Keratinocyte (primary cell): ENCODE data around the gene MAP3K2. TPM values are rescaled to one million over a fixed set of nuclear protein-coding genes. Genes with fewer than 3 reads are reported as not detected.

Experiments used
- DNase-seq: peaks from one replicate; pipeline ENCODE4 v3.0.0-alpha.2; 2011; ENCODE audit warnings: low read depth, missing footprints, low spot score
- FAIRE-seq: peaks from 2 replicates; lab custom pipeline; 2011; peaks lifted over from hg19 to GRCh38; lab: Jason Lieb, UNC
- H2AFZ ChIP-seq: 2 replicates; pipeline ENCODE4 v1.6.0; 2012; ENCODE audit warnings: low read length, control low read depth, inconsistent platforms; ENCODE audit not compliant: control insufficient read depth
- H3K27ac ChIP-seq: 2 replicates; pipeline ENCODE4 v1.5.1; 2011; ENCODE audit warnings: low read length; ENCODE audit not compliant: control insufficient read depth, insufficient read depth
- H3K27me3 ChIP-seq: 3 replicates; pipeline ENCODE4 v1.6.0; 2011; ENCODE audit warnings: low read length; ENCODE audit not compliant: control insufficient read depth, insufficient read depth; ENCODE audit errors: extremely low read depth
- H3K36me3 ChIP-seq, 2 experiments: 2 replicates in 1 of 2; 3 replicates in 1 of 2; pipeline ENCODE4 v1.5.1; 2011; ENCODE audit warnings: low read length in 2 of 2, mild to moderate bottlenecking in 1 of 2; ENCODE audit not compliant: control insufficient read depth in 2 of 2, insufficient read depth in 2 of 2; ENCODE audit errors: extremely low read depth in 1 of 2
- H3K4me1 ChIP-seq: 3 replicates; pipeline ENCODE4 v1.5.1; 2011; ENCODE audit warnings: low read length; ENCODE audit not compliant: control insufficient read depth, insufficient read depth; ENCODE audit errors: extremely low read depth
- H3K4me2 ChIP-seq: 3 replicates; pipeline ENCODE4 v1.6.0; 2011; ENCODE audit warnings: low read depth, low read length; ENCODE audit not compliant: control insufficient read depth, insufficient read depth; ENCODE audit errors: extremely low read depth
- H3K4me3 ChIP-seq, 3 experiments: fragments of 200-600 bp in 1 of 3; sonication (generic) in 1 of 3; 2 replicates in 2 of 3; 3 replicates in 1 of 3; pipeline ENCODE4 v1.5.1; 2011 to 2016; ENCODE audit warnings: low read length in 3 of 3, mild to moderate bottlenecking in 3 of 3, control low read depth in 2 of 3, inconsistent platforms in 1 of 3, low read depth in 1 of 3, mixed read lengths in 1 of 3, mixed run types in 1 of 3, moderate library complexity in 1 of 3; ENCODE audit not compliant: control insufficient read depth in 2 of 3, insufficient read depth in 2 of 3; ENCODE audit errors: extremely low read depth in 1 of 3
- H3K79me2 ChIP-seq: 2 replicates; pipeline ENCODE4 v1.6.0; 2012; ENCODE audit warnings: low read length; ENCODE audit not compliant: control insufficient read depth, insufficient read depth
- H3K9ac ChIP-seq: 3 replicates; pipeline ENCODE4 v1.6.0; 2011; ENCODE audit warnings: low read length; ENCODE audit not compliant: control insufficient read depth, insufficient read depth; ENCODE audit errors: extremely low read depth
- H3K9me1 ChIP-seq: 3 replicates; pipeline ENCODE4 v1.6.0; 2011; ENCODE audit warnings: low read length; ENCODE audit not compliant: control insufficient read depth, insufficient read depth; ENCODE audit errors: extremely low read depth
- H3K9me3 ChIP-seq: 2 replicates; pipeline ENCODE4 v1.5.1; 2012; ENCODE audit warnings: low read depth, low read length; ENCODE audit not compliant: control insufficient read depth
- H4K20me1 ChIP-seq: 3 replicates; pipeline ENCODE4 v1.6.0; 2011; ENCODE audit warnings: low read length; ENCODE audit not compliant: control insufficient read depth, insufficient read depth; ENCODE audit errors: extremely low read depth
- EZH2 ChIP-seq: IDR thresholded peaks from one replicate; pipeline ENCODE4 v1.6.1; 2012; ENCODE audit warnings: inconsistent platforms, mild to moderate bottlenecking, low read length, moderate library complexity
- dilution Hi-C: fragments of 300-500 bp; cut with MboI; formaldehyde crosslinking; loops from one replicate; pipeline ENCODE4 v1.7.0; 2020; ENCODE audit warnings: low sequenced_read_pairs; ENCODE audit not compliant: extremely low pct_ligation_motif_present
- polyA plus RNA-seq, 5 experiments: library from polyadenylated mRNA; depleted of rRNA in 3 of 5; stranded (reverse) in 3 of 5; stranded (forward) in 1 of 5; unstranded in 1 of 5; fragments of >200 nt; gene quantifications; 1 replicate in 1 of 5; 2 replicates in 3 of 5; 3 replicates in 1 of 5; pipeline versions ENCODE4 v1.2.1 to v1.2.3, GENCODE V29; 2011 to 2012; ENCODE audit warnings: missing spikeins in 2 of 5, low read depth in 1 of 5, low replicate concordance in 1 of 5
- TF ChIP-seq, protein P1 (sequence below), 3 experiments: IDR thresholded peaks in 1 of 3; conservative IDR thresholded peaks in 1 of 3; optimal IDR thresholded peaks in 1 of 3; 2 replicates in 2 of 3; 3 replicates in 1 of 3; pipeline versions ENCODE3 to v1.5.1; 2011; ENCODE audit warnings: low read length in 3 of 3, mild to moderate bottlenecking in 3 of 3, moderate library complexity in 2 of 3, control low read depth in 1 of 3, inconsistent platforms in 1 of 3; ENCODE audit not compliant: insufficient read depth in 2 of 3; ENCODE audit errors: extremely low read depth in 1 of 3

Gene MAP3K2
- polyA plus RNA-seq, 1 donor (not counting 4 experiments of a cell fraction or from before 2014, with no cell fraction given) = 11.9 TPM

DNA sequence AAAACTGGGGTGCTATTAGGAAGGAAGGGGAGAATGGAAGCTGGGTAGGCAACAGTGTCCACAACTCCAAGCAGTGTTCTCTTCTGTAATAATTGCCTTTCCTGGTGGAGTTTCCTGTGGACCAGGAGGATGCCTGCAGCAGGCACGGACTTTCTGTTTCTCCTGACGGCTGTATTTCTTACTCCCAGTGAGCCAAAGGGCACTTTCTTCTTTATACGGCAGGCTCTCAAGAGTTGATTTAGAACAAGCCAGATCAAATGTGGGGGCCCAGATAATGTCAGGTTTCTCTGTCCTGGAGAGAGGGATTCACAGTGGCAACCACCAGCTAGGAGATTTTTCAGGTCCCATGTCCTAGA, 17.5 kb upstream of the MAP3K2 start:
- no peak for FAIRE-seq
- H4K20me1 ChIP-seq = no peaks in the 10 kb centered on the region
- no peaks in the 10 kb centered on the region for H3K9me3 ChIP-seq
- TF ChIP-seq, protein P1, sequence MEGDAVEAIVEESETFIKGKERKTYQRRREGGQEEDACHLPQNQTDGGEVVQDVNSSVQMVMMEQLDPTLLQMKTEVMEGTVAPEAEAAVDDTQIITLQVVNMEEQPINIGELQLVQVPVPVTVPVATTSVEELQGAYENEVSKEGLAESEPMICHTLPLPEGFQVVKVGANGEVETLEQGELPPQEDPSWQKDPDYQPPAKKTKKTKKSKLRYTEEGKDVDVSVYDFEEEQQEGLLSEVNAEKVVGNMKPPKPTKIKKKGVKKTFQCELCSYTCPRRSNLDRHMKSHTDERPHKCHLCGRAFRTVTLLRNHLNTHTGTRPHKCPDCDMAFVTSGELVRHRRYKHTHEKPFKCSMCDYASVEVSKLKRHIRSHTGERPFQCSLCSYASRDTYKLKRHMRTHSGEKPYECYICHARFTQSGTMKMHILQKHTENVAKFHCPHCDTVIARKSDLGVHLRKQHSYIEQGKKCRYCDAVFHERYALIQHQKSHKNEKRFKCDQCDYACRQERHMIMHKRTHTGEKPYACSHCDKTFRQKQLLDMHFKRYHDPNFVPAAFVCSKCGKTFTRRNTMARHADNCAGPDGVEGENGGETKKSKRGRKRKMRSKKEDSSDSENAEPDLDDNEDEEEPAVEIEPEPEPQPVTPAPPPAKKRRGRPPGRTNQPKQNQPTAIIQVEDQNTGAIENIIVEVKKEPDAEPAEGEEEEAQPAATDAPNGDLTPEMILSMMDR (optimal IDR thresholded peaks at IDR 0.05 in 1 of 3, IDR thresholded peaks at IDR 0.05 in 1 of 3, conservative IDR thresholded peaks at IDR 0.05 in 1 of 3; ENCODE audit: extremely low read depth in 1 of 3, insufficient read depth in 2 of 3, low read length in 3 of 3) = no peak
- TF ChIP-seq EZH2 = no peak
- no peak overlapping the region for H3K4me3 ChIP-seq
- no peaks in the 10 kb centered on the region for H3K27me3 ChIP-seq
- no peak for DNase-seq
- H3K79me2 ChIP-seq = no peaks in the 10 kb centered on the region
- dilution Hi-C loops = no loop called here
- no peak overlapping the region for H3K27ac ChIP-seq
- H3K9ac ChIP-seq = no peak overlapping the region
- H3K9me1 ChIP-seq = no peaks in the 10 kb centered on the region
- H3K36me3 ChIP-seq = no peaks in the 10 kb centered on the region
- peaks cover 37% of the 10 kb centered on the region for H3K4me1 ChIP-seq
- H2AFZ ChIP-seq = no peak overlapping the region
- H3K4me2 ChIP-seq = peak overlapping the region; percentile 34

DNA sequence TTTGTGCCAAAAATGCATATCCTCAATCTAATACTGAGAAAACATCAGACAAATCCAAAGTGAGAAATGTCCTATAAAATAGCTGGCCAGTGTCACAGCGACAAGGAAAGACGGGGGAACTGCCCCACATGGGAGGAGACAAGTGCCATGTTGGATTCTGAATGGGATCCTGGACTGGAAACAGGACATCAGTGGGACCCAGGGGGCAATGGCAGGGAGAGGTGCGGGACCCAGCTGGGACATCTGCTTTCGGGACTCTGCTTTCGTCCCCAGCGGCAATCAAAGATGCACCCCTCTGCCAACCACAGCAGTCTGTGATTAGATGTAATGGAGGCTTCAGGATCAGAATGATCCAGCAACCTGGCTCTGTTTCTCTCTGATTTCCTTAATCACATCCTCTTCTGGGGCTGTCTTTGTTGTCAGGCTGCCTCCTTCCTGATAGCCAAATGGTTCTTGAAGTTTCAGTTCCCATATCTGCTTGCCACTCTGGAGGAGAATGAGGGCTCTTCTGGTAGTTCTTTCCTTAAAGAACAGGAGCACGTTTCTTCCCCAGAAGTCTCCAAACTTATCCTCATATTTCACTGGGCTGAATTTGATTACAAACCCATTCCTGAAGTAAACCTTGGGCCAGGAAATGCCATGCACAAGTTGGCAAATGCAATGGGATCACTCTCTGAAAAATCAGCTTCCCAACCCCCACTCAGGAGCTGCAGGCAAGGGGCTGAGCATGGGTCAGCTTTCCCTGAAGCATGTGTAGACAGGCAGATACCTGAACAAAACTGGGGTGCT, 16.9 kb upstream of the MAP3K2 start:
- no peak for TF ChIP-seq EZH2
- no peak overlapping the region for H2AFZ ChIP-seq
- H3K27ac ChIP-seq = no peak overlapping the region
- FAIRE-seq (no peak), DNase-seq (no peak)
- H3K27me3 ChIP-seq = no peaks in the 10 kb centered on the region
- H3K4me2 ChIP-seq = peak overlapping the region; percentile 34
- no peaks in the 10 kb centered on the region for H3K9me3 ChIP-seq
- no peaks in the 10 kb centered on the region for H3K79me2 ChIP-seq
- H4K20me1 ChIP-seq = no peaks in the 10 kb centered on the region
- H3K36me3 ChIP-seq = no peaks in the 10 kb centered on the region
- peaks cover 40% of the 10 kb centered on the region for H3K4me1 ChIP-seq
- no peak overlapping the region for H3K9ac ChIP-seq
- H3K9me1 ChIP-seq = no peaks in the 10 kb centered on the region
- dilution Hi-C loops = no loop called here
- H3K4me3 ChIP-seq = no peak overlapping the region
